Upper lobe of right lung (tissue), 1 donor: ENCODE data around the gene GRIN2C. TPM values are rescaled to one million over a fixed set of nuclear protein-coding genes. Genes with fewer than 3 reads are reported as not detected.
"Not testable (repeated sequence)": the region's sequence is repeated elsewhere in the genome, so short reads cannot be mapped to it uniquely, and the experiment has no call there.

Source experiments
- ATAC-seq: fragments of 200-7000 bp; cut with Tn5 transposase; one replicate; pipeline ENCODE4 v1.9.1; 2020; ENCODE audit warnings: mild to moderate bottlenecking, moderate library complexity
- DNase-seq: peaks from one replicate; pipeline ENCODE4 v3.0.0-alpha.2; 2020
- H3K27ac ChIP-seq: fragments of 200-600 bp; one replicate; pipeline ENCODE4 v1.8.0; 2022
- H3K27me3 ChIP-seq: fragments of 200-600 bp; one replicate; pipeline ENCODE4 v1.8.0; 2022; ENCODE audit warnings: mild to moderate bottlenecking
- H3K36me3 ChIP-seq: fragments of 200-600 bp; one replicate; pipeline ENCODE4 v1.8.0; 2022
- H3K4me1 ChIP-seq: fragments of 200-600 bp; one replicate; pipeline ENCODE4 v1.8.0; 2022
- H3K4me3 ChIP-seq: fragments of 200-600 bp; one replicate; pipeline ENCODE4 v1.8.0; 2022; ENCODE audit warnings: mild to moderate bottlenecking
- H3K9me3 ChIP-seq: fragments of 200-600 bp; one replicate; pipeline ENCODE4 v1.8.0; 2022
- CTCF ChIP-seq: fragments of 200-600 bp; IDR thresholded peaks from one replicate; pipeline ENCODE4 v1.8.0; 2022; ENCODE audit warnings: antibody characterized with exemption
- intact Hi-C: fragments of 100-400 bp; cut with DNase I; formaldehyde crosslinking; loops from one replicate; pipeline ENCODE4 v1.11.0; 2022
- total RNA-seq: library from RNA; stranded (reverse); fragmentation: NEBNext Ultra II Directional; extraction: Animal tissue kit (Norgen Biotek cat#: 25700); gene quantifications from one replicate; pipeline ENCODE4 v1.2.1, GENCODE V29; 2021
- donor health status: DM: no; HTN: yes; CAD: no; lungs with severe emphysema.

GRIN2C gene
- total RNA-seq, 1 donor from 2014 or later, result not detected

DNA sequence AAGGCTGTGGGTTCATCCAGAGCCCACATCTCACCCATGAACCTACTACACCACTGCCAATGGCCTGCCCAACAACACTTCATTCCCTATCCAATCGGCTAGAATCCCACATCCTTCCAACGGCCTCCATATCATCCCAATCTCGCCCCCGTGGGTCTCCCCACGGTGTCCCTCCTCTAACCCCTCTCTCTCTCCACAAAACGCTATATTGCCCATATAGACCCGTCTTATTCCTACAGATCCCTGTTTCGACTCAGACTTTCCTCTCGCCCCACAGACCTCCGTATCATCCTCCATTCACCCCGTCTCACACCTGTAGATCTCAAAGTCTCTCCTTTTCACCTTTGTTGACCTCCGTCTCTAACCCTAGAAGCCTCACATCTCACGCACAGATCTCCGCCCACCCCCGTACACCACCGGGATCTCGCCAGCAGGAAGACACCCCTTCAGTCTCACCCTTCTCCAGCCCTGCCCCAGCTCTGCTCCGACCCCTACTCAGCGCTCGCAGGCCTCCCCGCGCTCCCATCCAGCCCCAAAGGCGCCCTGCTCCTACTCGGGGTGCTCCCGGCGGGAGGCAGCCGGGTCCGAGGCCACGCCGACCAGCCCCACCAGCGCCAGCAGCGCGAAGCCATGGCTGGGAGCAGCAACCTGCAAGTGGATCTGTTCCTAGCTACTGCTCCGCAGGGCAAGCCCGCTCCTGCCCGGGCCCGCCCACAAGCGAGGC lies 12.8 kb upstream of the GRIN2C start, which contains the start of gene FDXR:
Gene FDXR (minus strand): TSS at position 682 of the 724 bp plus-strand sequence. CDS start 50 bp downstream, at position 632.
- intact Hi-C loops, result no loop called here
- no peak for TF ChIP-seq CTCF
- DNase-seq (no peak), ATAC-seq (no peak)
- H3K27me3 ChIP-seq, result no peaks in the 10 kb centered on the region
- no peaks in the 10 kb centered on the region for H3K9me3 ChIP-seq
- no peaks in the 10 kb centered on the region for H3K36me3 ChIP-seq
- peak within 1 kb of the TSS; percentile 64 for H3K4me3 ChIP-seq
- H3K4me1 ChIP-seq, result peaks cover 15% of the 10 kb centered on the region
- H3K27ac ChIP-seq, result peak within 1 kb of the TSS; percentile 92

- H3K27ac ChIP-seq, result no peak overlapping the region
- H3K9me3 ChIP-seq, result no peaks in the 10 kb centered on the region
- H3K4me3 ChIP-seq, result peak overlapping the region; percentile 64
- intact Hi-C loops, result no loop called here
- TF ChIP-seq CTCF, result no peak
- no peak for ATAC-seq
- peaks cover 15% of the 10 kb centered on the region for H3K4me1 ChIP-seq
- no peaks in the 10 kb centered on the region for H3K27me3 ChIP-seq
- no peak for DNase-seq
- H3K36me3 ChIP-seq, result no peaks in the 10 kb centered on the region
Measured at GRCh38 chr17:74871356-74872076, 11.8 kb upstream of the GRIN2C start.

DNA sequence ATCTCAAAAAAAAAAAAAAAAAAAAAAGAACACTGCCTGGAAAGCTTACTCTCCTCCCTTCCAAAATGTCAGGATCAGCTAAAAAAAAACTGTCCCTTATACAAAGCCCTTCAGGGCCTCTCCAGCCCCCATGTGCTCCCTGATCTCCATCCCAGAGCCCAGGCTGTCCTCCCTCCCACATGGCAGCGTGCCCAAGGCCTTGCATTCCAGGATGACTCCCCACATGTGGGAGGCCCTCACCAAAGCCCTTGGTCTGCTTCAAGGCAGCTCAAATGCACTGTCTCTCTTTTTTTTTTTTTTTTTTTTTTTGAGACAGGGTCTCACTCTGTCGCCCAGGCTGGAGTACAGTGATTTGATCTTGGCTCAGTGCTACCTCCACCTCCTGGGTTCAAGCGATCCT lies 10.8 kb upstream of the GRIN2C start:
- Histone ChIP-seq H3K27me3 (no peaks in the 10 kb centered on the region), H3K4me1 (peaks cover 15% of the 10 kb centered on the region), H3K36me3 (no peaks in the 10 kb centered on the region), H3K27ac (no peak overlapping the region), H3K4me3 (no peak overlapping the region), H3K9me3 (no peaks in the 10 kb centered on the region)
- no peak for TF ChIP-seq CTCF
- no peak for ATAC-seq
- DNase-seq, result no peak
- intact Hi-C loops, result no loop called here

DNA sequence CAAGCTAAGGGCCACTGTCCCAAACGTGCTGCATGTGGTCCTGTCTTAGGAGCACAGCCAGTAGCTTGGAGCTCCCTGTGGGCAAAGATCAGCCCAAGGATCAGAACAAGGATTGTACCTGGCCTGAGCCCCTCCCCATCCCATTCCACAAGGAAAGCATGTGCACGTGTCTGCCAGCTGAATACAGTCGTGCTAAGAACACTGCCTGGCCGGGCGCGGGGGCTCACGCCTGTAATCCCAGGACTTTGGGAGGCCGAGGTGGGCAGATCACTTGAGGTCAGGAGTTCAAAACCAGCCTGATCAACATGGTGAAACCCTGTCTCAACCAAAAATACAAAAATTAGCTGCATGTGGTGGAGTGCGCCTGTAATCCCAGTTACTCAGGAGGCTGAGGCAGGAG lies 10.3 kb upstream of the GRIN2C start:
- intact Hi-C loops, result not testable (repeated sequence)

GRCh38 chr17:74868908-74869255 lies 9.2 kb upstream of the GRIN2C start:
- H3K4me3 ChIP-seq, result no peak overlapping the region
- TF ChIP-seq CTCF, result no peak
- peaks cover 13% of the 10 kb centered on the region for H3K4me1 ChIP-seq
- no peak overlapping the region for H3K27ac ChIP-seq
- H3K27me3 ChIP-seq, result no peaks in the 10 kb centered on the region
- no peak for ATAC-seq
- no peak for DNase-seq
- H3K9me3 ChIP-seq, result no peaks in the 10 kb centered on the region
- H3K36me3 ChIP-seq, result no peaks in the 10 kb centered on the region
- intact Hi-C loops, result loop anchor here (10.0 kb wide), 1 partner anchor 124 kb away; the partner anchor contains the start of gene NHERF1

More for the DNA sequence above, 10.3 kb upstream of the GRIN2C start:
- ATAC-seq, DNase-seq, H3K27me3 ChIP-seq, H3K27ac ChIP-seq, H3K9me3 ChIP-seq, H3K4me3 ChIP-seq, H3K36me3 ChIP-seq: not testable (repeated sequence)
- H3K4me1 ChIP-seq, result peaks cover 15% of the 10 kb centered on the region

GRCh38 chr17:74868251-74868907 lies 8.7 kb upstream of the GRIN2C start:
- ATAC-seq, result no peak
- no peaks in the 10 kb centered on the region for H3K27me3 ChIP-seq
- intact Hi-C loops, result loop anchor here (10.0 kb wide), 1 partner anchor 124 kb away; the partner anchor contains the start of gene NHERF1
- no peaks in the 10 kb centered on the region for H3K36me3 ChIP-seq
- H3K9me3 ChIP-seq, result no peaks in the 10 kb centered on the region
- no peak overlapping the region for H3K4me3 ChIP-seq
- no peak for DNase-seq
- peaks cover 11% of the 10 kb centered on the region for H3K4me1 ChIP-seq
- H3K27ac ChIP-seq, result no peak overlapping the region
- TF ChIP-seq CTCF, result no peak
